IPS DF 19.7 (cell line): ENCODE results near the gene YDJC.

Source experiments
- DNase-seq: peaks from one replicate; pipeline ENCODE4 v3.0.0-alpha.2; 2013; ENCODE audit warnings: low read depth, low spot score

YDJC gene

GRCh38 chr22:21579474-21579851 is 50.4 kb downstream of the YDJC start:
- no peak for DNase-seq
